ENCODE results near the gene DHX15. TPM values are rescaled to one million over a fixed set of nuclear protein-coding genes. Genes with fewer than 3 reads are reported as not detected.
A peak's percentile ranks its signal among the peaks of the same experiment; 100 is the strongest.

The DHX15 gene
- total and polyA plus RNA-seq, 2 of the 8 experiments (the other 6 are each of a cell fraction or from before 2014, with no cell fraction given), result 126 to 286 TPM

GRCh38 chr4:24507439-24507838, 76.9 kb downstream of the DHX15 start:
- peaks cover 0 to 20% (median 0%) of the 10 kb centered on the region in 4 experiments; a peak in 2 of 8 replicates for H3K36me3 ChIP-seq (ENCODE audit: control insufficient read depth in 2 of 4, insufficient read depth in 4 of 4, low read length in 3 of 4)
- peaks cover 15 to 28% (median 22%) of the 10 kb centered on the region in 4 experiments for H3K4me1 ChIP-seq (replicated peaks in 1 of 4; ENCODE audit: control insufficient read depth in 3 of 4, insufficient read depth in 4 of 4, low read length in 3 of 4)
- no peaks in the 10 kb centered on the region for H3K9me3 ChIP-seq (ENCODE audit: insufficient read depth in 2 of 2, low read depth in 1 of 2, low read length in 1 of 2)
- no peaks in the 10 kb centered on the region for H3K23me2 ChIP-seq (ENCODE audit: low read depth, low read length)
- H3K79me1 ChIP-seq (ENCODE audit: low read depth, low read length), result no peaks in the 10 kb centered on the region
- H4K8ac ChIP-seq (ENCODE audit: extremely low read depth, insufficient read depth, low read length), result no peak overlapping the region
- peak overlapping the region; percentile 97 for H4K91ac ChIP-seq (replicated peaks; ENCODE audit: insufficient read length, low read length)
- FAIRE-seq (no peak), DNase-seq (ENCODE audit: low read depth in 1 of 2, low spot score in 2 of 2) (no peak)
- H2BK15ac ChIP-seq (ENCODE audit: low read length), result peak overlapping the region; percentile 92; the same call in 1 of the 2 replicates
- no peaks in the 10 kb centered on the region for H3K79me2 ChIP-seq (ENCODE audit: control insufficient read depth in 1 of 2, insufficient read depth in 2 of 2, low read length in 2 of 2)
- no peak for TF ChIP-seq SRF (IDR thresholded peaks at IDR 0.05; ENCODE audit: low read depth, low read length)
- no peak overlapping the region for H4K5ac ChIP-seq (ENCODE audit: insufficient read length, low read depth, low read length)
- no peak overlapping the region for H3K4me2 ChIP-seq (ENCODE audit: insufficient read depth in 1 of 2, low read depth in 2 of 2, low read length in 2 of 2)
- peak overlapping the region; percentile 99 for H2AK5ac ChIP-seq (ENCODE audit: low read depth, low read length)
- H2AFZ ChIP-seq (ENCODE audit: low read length), result no peak overlapping the region
- H3K9ac ChIP-seq (replicated peaks in 1 of 4; ENCODE audit: extremely low read depth in 1 of 4, low read depth in 3 of 4, low read length in 3 of 4), result no peak overlapping the region
- peak overlapping the region; percentile 94 for H2BK120ac ChIP-seq (replicated peaks; ENCODE audit: low read depth, low read length)
- peak overlapping the region; percentile 99 for H2BK12ac ChIP-seq (ENCODE audit: low read depth, low read length)
- no peak overlapping the region for H3K56ac ChIP-seq (replicated peaks; ENCODE audit: insufficient read length, low read depth, low read length)
- no peak overlapping the region; the same call in 1 of the 2 replicates for H3K27ac ChIP-seq (ENCODE audit: low read depth, low read length)
- peak overlapping the region; percentile 99 for H2BK20ac ChIP-seq (ENCODE audit: low read length)
- no peak overlapping the region for H3K4me3 ChIP-seq (ENCODE audit: extremely low read depth in 1 of 4, insufficient read depth in 2 of 4, low read depth in 3 of 4, low read length in 4 of 4)
- H3K4ac ChIP-seq (replicated peaks; ENCODE audit: insufficient read length, low read depth, low read length), result no peak overlapping the region
- H2BK5ac ChIP-seq (ENCODE audit: low read depth, low read length), result peak overlapping the region; percentile 97; the same call in 1 of the 2 replicates
- WGBS, 2 experiments (ENCODE audit: extremely low coverage in 1 of 2, insufficient coverage in 1 of 2, insufficient read length in 1 of 2, insufficient replicate concordance in 2 of 2, low coverage in 1 of 2, low lambda C conversion rate in 2 of 2, missing lambda C conversion rate in 1 of 2), result 94% methylated on average over 7 of the region's 7 CpGs; no CpG with 5 or more reads in 1 of the 2 experiments
- H3K27me3 ChIP-seq (replicated peaks in 1 of 4; ENCODE audit: control insufficient read depth in 3 of 4, extremely low read depth in 1 of 4, insufficient read depth in 3 of 4, low read length in 3 of 4), result no peaks in the 10 kb centered on the region
- CTCF ChIA-PET (ENCODE audit: partially characterized antibody), result interaction anchor here (0.7 to 2.7 kb wide), 6 partner anchors 9 to 128 kb away, joined by 3 to 11 read pairs (median 3); no protein-coding TSS in a partner anchor
- POLR2A ChIA-PET (ENCODE audit: partially characterized antibody), result interaction anchor here (0.9 to 10.1 kb wide), 7 partner anchors 9 to 40 kb away, joined by 3 to 73 read pairs (median 4); no protein-coding TSS in a partner anchor
- no peak overlapping the region for H3K23ac ChIP-seq (ENCODE audit: insufficient read length)
- no peak overlapping the region for H3K14ac ChIP-seq (ENCODE audit: insufficient read length)
- no peaks in the 10 kb centered on the region for H4K20me1 ChIP-seq (replicated peaks in 1 of 2; ENCODE audit: control insufficient read depth in 1 of 2, insufficient read depth in 2 of 2, low read length in 2 of 2)
- peak overlapping the region; percentile 99 for H3K18ac ChIP-seq (ENCODE audit: extremely low read depth, low read length)
